Memory B cell (primary cell): Measurements from ENCODE around the gene RCSD1.
"Not testable (repeated sequence)": the region's sequence is repeated elsewhere in the genome, so short reads cannot be mapped to it uniquely, and the experiment has no call there.

Source experiments
- ATAC-seq: fragments of 150-1000 bp; cut with Tn5 transposase; 2 replicates; pipeline ENCODE4 v1.10.0; 2021; ENCODE audit warnings: low read depth, mild to moderate bottlenecking, moderate library complexity
- DNase-seq, 2 donors: peaks; one replicate each; pipeline ENCODE4 v3.0.0; 2022; ENCODE audit warnings: low spot score in 2 of 2
- H3K27ac Mint-ChIP-seq: one replicate; pipeline ENCODE4 v1.8.0; 2022; ENCODE audit warnings: mild to moderate bottlenecking, moderate library complexity, mixed read lengths
- H3K27me3 Mint-ChIP-seq: one replicate; pipeline ENCODE4 v1.8.0; 2022; ENCODE audit warnings: mixed read lengths
- H3K36me3 Mint-ChIP-seq: one replicate; pipeline ENCODE4 v1.8.0; 2022; ENCODE audit warnings: mild to moderate bottlenecking, mixed read lengths
- H3K4me1 Mint-ChIP-seq: one replicate; pipeline ENCODE4 v1.8.0; 2022; ENCODE audit warnings: mixed read lengths
- H3K4me3 Mint-ChIP-seq: one replicate; pipeline ENCODE4 v1.8.0; 2022; ENCODE audit warnings: mild to moderate bottlenecking, moderate library complexity, mixed read lengths
- H3K9me3 Mint-ChIP-seq: one replicate; pipeline ENCODE4 v1.8.0; 2022; ENCODE audit warnings: mixed read lengths

The RCSD1 gene

DNA sequence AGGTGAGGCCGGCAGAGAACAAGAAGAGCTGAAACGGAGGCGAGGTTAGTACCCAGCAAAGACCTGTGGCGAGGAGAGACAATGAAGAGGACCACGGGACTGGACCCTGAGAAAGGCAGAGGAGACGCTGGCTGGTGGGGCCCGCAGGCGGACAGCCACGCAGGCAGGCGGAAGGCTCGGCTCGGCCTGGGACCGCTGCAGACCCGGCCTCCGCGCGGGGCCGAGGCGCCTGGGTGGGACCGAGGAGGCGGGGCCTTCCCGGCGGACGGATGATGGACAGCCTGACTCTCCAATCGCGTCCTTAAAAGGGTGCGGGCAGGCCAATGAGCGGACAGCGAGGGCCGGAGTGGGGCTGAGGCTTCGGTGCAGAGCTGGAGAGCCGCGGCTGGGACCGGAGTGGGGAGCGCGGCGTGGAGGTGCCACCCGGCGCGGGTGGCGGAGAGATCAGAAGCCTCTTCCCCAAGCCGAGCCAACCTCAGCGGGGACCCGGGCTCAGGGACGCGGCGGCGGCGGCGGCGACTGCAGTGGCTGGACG is 91.7 kb downstream of the RCSD1 start, which contains the start of gene MPZL1:
Gene MPZL1 (plus strand): TSS at position 366 of the 535 bp plus-strand sequence. CDS start 170 bp downstream, outside the sequence.
- peaks cover 45% of the 10 kb centered on the region for H3K4me1 Mint-ChIP-seq

DNA sequence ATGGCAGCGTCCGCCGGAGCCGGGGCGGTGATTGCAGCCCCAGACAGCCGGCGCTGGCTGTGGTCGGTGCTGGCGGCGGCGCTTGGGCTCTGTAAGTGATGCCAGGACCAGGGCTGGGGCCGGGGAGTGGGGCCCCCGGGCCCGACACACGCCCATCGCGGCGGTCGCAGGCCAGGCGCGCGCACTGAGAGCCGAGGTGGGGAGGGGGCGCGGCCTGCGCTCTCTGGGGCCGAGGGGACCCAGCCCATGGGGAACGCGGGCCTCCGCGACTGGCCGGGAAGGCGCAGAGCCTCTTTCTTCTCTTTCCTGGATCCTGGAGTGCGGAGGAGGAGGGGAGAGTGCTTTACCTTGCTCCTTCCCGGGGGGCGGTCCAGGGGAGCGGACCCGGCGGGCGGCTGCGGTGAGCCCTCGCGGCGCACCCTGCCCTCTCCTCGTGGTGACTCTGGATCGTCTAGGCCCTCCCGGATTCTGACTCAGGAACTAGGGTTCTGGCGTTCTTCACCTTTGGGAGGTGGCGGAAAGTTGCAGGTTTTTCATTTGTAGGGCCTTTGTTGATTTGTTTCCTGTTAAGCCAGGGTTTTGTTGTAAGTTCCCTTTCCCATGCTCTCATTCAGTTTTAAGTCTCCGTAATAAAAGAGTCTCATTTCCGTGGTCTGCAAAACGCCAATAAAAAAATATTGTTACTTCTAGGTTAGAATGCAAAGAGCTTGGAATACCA is 92.3 kb downstream of the RCSD1 start:
- Mint-ChIP-seq H3K4me3 (peak overlapping the region; percentile 92), H3K36me3 (peaks cover 5% of the 10 kb centered on the region), H3K9me3 (peaks cover 3% of the 10 kb centered on the region), H3K4me1 (peaks cover 45% of the 10 kb centered on the region), H3K27ac (peak overlapping the region; percentile 86), H3K27me3 (no peaks in the 10 kb centered on the region)
- ATAC-seq: peak; percentile 23
- peak in 1 of 2 donors; percentile 20 for DNase-seq

More for the DNA sequence above, 91.7 kb downstream of the RCSD1 start, which contains the start of gene MPZL1:
- DNase-seq (peak; percentile 96 to 99), ATAC-seq (peak; percentile 94)
- Mint-ChIP-seq H3K27ac (peak within 1 kb of the TSS; percentile 86), H3K4me3 (peak within 1 kb of the TSS; percentile 92), H3K9me3 (peaks cover 3% of the 10 kb centered on the region), H3K36me3 (peaks cover 5% of the 10 kb centered on the region), H3K27me3 (no peaks in the 10 kb centered on the region)

DNA sequence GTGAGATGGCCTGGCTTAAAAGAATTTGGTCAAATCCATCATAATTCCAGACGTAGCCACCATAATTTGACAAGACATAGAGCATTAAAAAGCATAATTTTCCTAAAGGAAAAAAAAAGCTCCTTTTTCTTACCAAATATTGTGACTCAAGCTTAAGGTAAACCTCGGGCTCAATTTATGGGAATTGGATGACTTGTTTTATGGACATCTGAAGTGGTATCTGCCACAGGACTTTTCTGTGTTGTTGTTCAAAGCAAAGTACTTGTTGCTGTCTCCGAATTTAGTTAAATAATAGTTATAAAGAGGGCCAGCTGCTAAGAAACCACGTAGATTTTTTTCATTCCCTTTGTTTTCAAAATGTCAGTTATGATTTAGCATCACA is 92.8 kb downstream of the RCSD1 start:
- H3K4me3 Mint-ChIP-seq: peak overlapping the region; percentile 92

DNA sequence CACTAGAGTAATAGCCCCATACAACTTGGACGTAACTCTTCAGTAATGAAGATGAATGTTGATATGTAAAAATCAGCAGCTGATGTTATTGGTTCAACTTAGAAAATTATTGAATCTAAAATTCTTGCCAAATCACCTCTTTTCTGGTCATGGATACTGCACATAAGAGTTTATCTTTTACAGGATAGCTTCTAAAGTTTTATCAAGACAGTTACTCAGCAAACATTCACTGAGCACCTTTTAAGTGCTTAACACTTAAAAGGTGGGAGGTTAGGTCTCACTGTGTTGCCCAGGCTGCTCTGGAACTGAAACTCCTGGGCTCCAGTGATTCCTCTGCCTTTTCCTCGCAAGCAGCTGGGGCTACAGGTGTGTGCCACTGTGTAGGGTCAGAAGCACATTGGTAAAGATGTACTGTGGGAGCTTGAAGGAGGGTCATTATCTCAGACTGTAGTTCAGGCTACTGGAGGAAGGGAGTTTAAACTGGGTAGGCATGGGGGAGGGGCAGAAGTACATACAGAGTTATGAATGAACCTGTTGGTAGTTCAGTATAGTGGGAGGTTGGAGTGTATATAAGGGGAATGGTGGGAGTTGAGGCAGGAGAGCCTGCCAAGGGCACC is 93.8 kb downstream of the RCSD1 start:
- DNase-seq (no peak), ATAC-seq (no peak)
- peaks cover 5% of the 10 kb centered on the region for H3K36me3 Mint-ChIP-seq
- H3K9me3 Mint-ChIP-seq: peaks cover 3% of the 10 kb centered on the region
- no peak overlapping the region for H3K27ac Mint-ChIP-seq
- H3K27me3 Mint-ChIP-seq: no peaks in the 10 kb centered on the region
- peaks cover 45% of the 10 kb centered on the region for H3K4me1 Mint-ChIP-seq
- H3K4me3 Mint-ChIP-seq: peak overlapping the region; percentile 25

More for the DNA sequence above, 92.8 kb downstream of the RCSD1 start:
- H3K9me3 Mint-ChIP-seq: peaks cover 3% of the 10 kb centered on the region
- DNase-seq (no peak), ATAC-seq (no peak)
- no peaks in the 10 kb centered on the region for H3K27me3 Mint-ChIP-seq
- H3K4me1 Mint-ChIP-seq: peaks cover 45% of the 10 kb centered on the region
- H3K27ac Mint-ChIP-seq: no peak overlapping the region
- peaks cover 5% of the 10 kb centered on the region for H3K36me3 Mint-ChIP-seq

DNA sequence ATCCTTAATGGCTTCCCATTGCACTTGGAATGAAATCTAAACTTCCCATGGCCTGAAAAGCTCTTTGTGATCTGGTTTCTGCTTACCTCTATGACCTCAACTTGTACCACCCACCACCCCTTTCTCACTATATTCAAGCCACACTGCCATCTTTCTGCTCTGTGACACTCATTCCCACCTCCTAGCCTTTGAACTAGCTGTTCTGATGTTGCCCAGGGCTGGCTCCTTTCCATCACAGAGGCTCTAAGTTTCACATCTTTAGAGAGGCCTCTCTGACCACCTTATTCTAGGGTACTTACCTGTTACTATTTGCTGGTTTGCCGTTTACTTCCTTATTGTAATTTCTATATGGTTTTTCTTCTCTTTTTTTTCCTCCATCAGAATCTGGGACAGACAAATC is 96.0 kb downstream of the RCSD1 start:
- H3K27me3 Mint-ChIP-seq: no peaks in the 10 kb centered on the region
- H3K9me3 Mint-ChIP-seq: no peaks in the 10 kb centered on the region
- peaks cover 30% of the 10 kb centered on the region for H3K4me1 Mint-ChIP-seq
- no peak overlapping the region for H3K4me3 Mint-ChIP-seq
- H3K27ac Mint-ChIP-seq: peak overlapping the region; percentile 17
- no peak for DNase-seq
- no peak for ATAC-seq
- H3K36me3 Mint-ChIP-seq: peaks cover 10% of the 10 kb centered on the region

DNA sequence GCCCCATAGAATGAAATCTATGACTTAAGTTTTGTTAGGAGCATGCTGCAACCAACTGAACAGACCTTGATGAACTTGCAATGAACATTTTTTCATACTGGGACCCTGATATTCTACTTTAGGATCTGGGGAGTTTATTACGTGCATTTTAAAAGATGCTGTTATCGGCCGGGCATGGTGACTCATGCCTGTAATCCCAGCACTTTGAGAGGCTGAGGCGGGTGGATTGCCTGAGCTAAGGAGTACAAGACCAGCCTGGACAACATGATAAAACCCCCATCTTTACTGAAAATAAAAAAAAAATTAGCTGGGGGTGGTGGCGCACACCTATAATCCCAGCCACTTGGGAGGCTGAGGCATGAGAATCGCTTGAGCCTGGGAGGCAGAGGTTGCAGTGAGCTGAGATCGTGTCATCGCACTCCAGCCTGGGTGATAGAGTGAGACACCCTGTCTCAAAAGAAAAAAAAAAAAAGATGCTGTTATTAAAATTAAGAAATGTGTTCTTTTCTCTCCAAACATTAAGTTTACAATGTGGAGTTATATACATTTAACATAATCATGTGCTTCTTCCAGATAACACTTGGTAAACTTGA is 98.9 kb downstream of the RCSD1 start:
- H3K4me3 Mint-ChIP-seq: no peak overlapping the region
- peaks cover 21% of the 10 kb centered on the region for H3K4me1 Mint-ChIP-seq
- no peak for DNase-seq

DNA sequence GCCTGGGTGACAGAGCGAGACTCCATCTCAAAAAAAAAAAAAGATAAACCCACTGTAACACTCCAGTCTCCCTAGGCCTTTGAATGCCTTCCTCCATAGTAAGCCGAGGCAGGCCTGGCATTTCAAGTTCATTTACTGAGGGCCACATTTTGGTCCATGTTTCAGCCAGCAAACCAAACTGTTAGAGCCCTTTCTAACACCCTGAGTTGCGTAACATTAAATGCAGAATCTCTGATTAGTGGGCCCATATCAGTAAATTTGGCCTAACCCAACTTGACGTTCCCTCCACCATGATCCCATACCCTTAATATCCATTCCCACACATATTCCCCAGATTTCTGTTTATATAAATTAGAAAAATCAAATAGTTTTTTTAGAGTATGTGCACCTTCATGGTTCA is 104.2 kb downstream of the RCSD1 start:
- H3K4me1 Mint-ChIP-seq: peaks cover 3% of the 10 kb centered on the region
- DNase-seq: no peak

More for the DNA sequence above, 98.9 kb downstream of the RCSD1 start:
- ATAC-seq: no peak
- Mint-ChIP-seq H3K27me3 (no peaks in the 10 kb centered on the region), H3K36me3 (peaks cover 8% of the 10 kb centered on the region), H3K27ac (no peak overlapping the region), H3K9me3 (no peaks in the 10 kb centered on the region)

DNA sequence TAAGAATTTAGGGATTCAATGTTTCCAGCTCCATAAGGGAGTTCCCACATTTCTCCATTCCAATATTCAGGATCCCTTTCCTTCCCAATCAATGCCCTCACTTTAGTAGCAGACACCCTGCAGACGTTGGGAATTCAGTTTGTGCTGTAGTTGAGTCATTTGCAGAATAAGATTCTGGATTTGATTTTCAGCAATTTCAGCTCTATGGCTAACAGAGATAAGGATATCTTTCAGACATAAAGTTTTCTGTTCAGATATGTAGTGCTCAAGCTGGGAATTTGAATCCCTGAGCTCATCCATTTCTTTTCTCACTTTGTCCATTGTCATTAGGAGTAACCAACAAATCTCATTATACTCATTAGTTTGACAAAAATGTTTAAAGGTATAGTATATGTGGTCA is 104.8 kb downstream of the RCSD1 start:
- H3K36me3 Mint-ChIP-seq: peaks cover 11% of the 10 kb centered on the region

More for the DNA sequence above, 104.2 kb downstream of the RCSD1 start:
- H3K4me3 Mint-ChIP-seq: no peak overlapping the region
- peaks cover 8% of the 10 kb centered on the region for H3K36me3 Mint-ChIP-seq
- H3K27me3 Mint-ChIP-seq: no peaks in the 10 kb centered on the region
- ATAC-seq: no peak
- H3K9me3 Mint-ChIP-seq: no peaks in the 10 kb centered on the region
- no peak overlapping the region for H3K27ac Mint-ChIP-seq

DNA sequence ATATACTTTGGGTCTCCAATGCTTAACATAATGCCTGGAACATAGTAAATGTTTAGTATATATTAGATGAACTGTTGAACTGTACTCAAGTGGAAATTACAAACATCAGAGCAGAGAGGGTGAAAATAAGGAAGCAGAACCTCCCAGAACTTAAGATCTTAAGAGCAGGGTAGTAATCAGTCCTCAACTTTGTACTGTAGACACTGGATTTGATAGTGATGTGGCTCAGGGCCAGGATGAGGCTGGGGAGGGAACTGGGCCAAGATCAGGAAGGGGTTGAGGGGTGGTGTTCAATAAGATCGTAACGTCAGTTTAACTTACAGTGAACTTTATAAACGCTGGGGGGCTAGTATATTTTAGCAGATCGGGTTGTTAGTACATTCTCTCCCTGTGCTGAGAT is 107.1 kb downstream of the RCSD1 start:
- H3K27me3 Mint-ChIP-seq: no peaks in the 10 kb centered on the region
- H3K9me3 Mint-ChIP-seq: no peaks in the 10 kb centered on the region
- no peak overlapping the region for H3K27ac Mint-ChIP-seq
- H3K4me3 Mint-ChIP-seq: no peak overlapping the region
- peaks cover 11% of the 10 kb centered on the region for H3K4me1 Mint-ChIP-seq
- ATAC-seq (no peak), DNase-seq (no peak)
- H3K36me3 Mint-ChIP-seq: peaks cover 8% of the 10 kb centered on the region

More for the DNA sequence above, 104.8 kb downstream of the RCSD1 start:
- Mint-ChIP-seq H3K9me3 (no peaks in the 10 kb centered on the region), H3K27me3 (no peaks in the 10 kb centered on the region), H3K27ac (no peak overlapping the region), H3K4me1 (peaks cover 4% of the 10 kb centered on the region), H3K4me3 (no peak overlapping the region)
- no peak for DNase-seq
- ATAC-seq: no peak

DNA sequence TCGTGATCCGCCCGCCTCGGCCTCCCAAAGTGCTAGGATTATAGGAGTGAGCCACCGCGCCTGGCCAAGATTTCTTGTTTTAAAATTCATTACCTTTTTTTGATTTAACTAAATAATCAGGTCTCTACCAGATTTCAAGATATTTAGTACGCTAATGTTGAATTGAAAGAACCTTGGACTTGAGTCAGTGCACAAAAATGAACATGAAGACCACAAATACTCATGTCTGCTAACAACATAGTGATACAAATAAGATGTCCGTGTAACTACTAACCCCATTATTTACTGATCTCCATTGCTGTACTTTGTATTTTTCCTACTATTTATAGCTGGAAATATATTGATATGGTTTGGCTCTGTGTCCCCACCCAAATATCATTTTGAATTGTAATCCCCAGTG is 108.1 kb downstream of the RCSD1 start:
- no peak overlapping the region for H3K4me3 Mint-ChIP-seq
- H3K36me3 Mint-ChIP-seq: peaks cover 8% of the 10 kb centered on the region
- H3K9me3 Mint-ChIP-seq: no peaks in the 10 kb centered on the region
- ATAC-seq (no peak), DNase-seq (no peak)
- H3K27ac Mint-ChIP-seq: no peak overlapping the region
- peaks cover 17% of the 10 kb centered on the region for H3K4me1 Mint-ChIP-seq
- H3K27me3 Mint-ChIP-seq: no peaks in the 10 kb centered on the region

DNA sequence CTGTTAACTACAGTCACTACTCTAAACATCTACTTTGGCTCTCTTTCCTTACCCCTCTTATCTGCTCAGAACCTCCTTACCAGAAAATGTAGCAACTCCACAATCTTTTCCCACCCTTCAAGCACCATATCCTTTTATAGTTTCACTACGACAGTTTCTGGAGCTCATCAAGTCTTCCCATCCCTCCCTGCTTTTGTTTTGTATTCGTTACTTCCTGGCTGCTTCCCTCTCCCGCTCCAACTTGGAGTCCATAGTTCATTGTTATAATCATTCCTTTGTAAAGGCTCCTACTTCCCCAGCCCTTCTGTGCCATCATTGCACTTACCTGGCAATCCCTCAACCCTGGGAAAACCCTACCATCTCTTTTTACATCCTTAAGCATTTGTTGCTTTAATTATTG is 109.7 kb downstream of the RCSD1 start:
- peaks cover 20% of the 10 kb centered on the region for H3K4me1 Mint-ChIP-seq
- no peak for ATAC-seq
- peaks cover 8% of the 10 kb centered on the region for H3K36me3 Mint-ChIP-seq
- peak overlapping the region; percentile 32 for H3K27ac Mint-ChIP-seq
- no peak overlapping the region for H3K4me3 Mint-ChIP-seq
- no peak for DNase-seq
- H3K27me3 Mint-ChIP-seq: no peaks in the 10 kb centered on the region
- no peaks in the 10 kb centered on the region for H3K9me3 Mint-ChIP-seq

DNA sequence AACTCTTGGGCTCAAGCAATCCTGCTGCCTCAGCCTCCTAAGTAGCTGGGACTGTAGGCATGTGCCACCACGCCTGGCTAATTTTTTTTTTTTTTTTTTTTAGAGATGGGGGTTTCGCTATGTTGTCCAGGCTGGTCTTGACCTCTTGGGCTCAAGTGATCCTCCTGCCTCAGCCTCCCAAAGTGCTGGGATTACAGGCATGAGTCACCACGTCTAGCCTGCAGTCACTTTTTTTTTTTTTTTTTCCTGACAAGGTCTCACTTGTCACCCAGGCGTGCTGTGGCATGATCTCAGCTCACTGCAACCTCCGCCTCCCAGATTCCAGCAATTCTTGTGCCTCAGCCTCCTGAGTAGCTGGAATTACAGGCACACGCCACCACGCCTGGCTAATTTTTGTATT is 111.1 kb downstream of the RCSD1 start:
- not testable (repeated sequence) for H3K36me3 Mint-ChIP-seq, ATAC-seq, DNase-seq, H3K9me3 Mint-ChIP-seq, H3K27ac Mint-ChIP-seq, H3K27me3 Mint-ChIP-seq, H3K4me3 Mint-ChIP-seq
- peaks cover 23% of the 10 kb centered on the region for H3K4me1 Mint-ChIP-seq

DNA sequence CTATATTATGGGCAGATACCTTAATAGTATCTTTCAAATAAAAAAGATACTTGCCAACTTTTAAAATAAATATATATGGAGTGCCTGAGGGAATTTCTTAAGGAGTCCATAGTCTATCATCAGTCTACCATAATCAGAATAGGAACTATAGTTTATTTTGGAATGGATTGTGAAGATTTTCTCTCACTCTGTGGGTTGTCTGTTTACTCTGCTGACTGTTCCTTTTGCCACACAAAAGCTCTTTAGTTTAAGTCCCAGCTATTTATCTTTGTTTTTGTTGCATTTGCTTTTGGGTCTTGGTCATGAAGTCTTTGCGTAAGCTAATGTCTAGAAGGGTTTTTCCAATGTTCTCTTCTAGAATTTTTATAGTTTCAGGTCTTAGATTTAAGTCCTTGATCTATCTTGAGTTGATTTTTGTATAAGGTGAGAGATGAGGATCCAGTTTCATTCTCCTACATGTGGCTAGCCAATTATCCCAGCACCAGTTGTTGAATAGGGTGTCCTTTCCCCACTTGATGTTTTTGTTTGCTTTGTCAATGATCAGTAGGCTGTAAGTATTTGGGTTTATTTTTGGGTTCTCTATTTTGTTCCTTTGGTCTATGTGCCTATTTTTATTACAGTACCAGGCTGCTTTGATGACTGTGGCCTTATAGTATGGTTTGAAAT is 112.5 kb downstream of the RCSD1 start:
- DNase-seq, H3K9me3 Mint-ChIP-seq, H3K27me3 Mint-ChIP-seq, ATAC-seq, H3K4me3 Mint-ChIP-seq, H3K36me3 Mint-ChIP-seq: not testable (repeated sequence)
- peaks cover 34% of the 10 kb centered on the region for H3K4me1 Mint-ChIP-seq
- peak overlapping the region; percentile 51 for H3K27ac Mint-ChIP-seq

DNA sequence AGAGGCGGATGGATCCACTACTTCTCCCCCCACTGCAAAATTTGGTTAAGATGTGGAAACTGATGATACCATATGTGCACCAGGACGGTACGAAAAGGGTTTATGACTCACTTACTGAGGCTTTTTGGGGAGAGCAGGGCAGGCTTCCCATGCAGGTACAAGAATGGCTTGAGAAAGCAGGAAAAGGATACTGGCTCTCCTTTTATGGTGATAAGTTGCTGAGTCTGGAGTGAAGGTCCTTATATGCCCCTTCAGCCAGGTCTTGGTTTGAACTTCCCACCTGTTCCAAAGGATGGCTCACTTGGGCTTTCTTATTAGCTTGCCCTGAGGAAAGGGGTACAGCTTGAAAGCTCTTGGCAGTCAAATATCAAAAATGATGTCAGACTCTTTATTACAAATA is 114.9 kb downstream of the RCSD1 start:
- Mint-ChIP-seq H3K27ac (no peak overlapping the region), H3K4me1 (peaks cover 38% of the 10 kb centered on the region), H3K36me3 (peaks cover 5% of the 10 kb centered on the region), H3K27me3 (no peaks in the 10 kb centered on the region), H3K9me3 (no peaks in the 10 kb centered on the region), H3K4me3 (no peak overlapping the region)
- no peak for ATAC-seq
- no peak for DNase-seq
